Fibroblast of skin of right quadriceps (primary cell): Measurements from ENCODE around the gene PCGF1.
"Not testable (repeated sequence)": the region's sequence is repeated elsewhere in the genome, so short reads cannot be mapped to it uniquely, and the experiment has no call there.

Experiments used
- DNase-seq: peaks from one replicate; pipeline ENCODE4 v3.0.0-alpha.2; 2013

The PCGF1 gene

GRCh38 chr2:74471332-74472065 is 36.0 kb downstream of the PCGF1 start:
- DNase-seq: no peak

DNA sequence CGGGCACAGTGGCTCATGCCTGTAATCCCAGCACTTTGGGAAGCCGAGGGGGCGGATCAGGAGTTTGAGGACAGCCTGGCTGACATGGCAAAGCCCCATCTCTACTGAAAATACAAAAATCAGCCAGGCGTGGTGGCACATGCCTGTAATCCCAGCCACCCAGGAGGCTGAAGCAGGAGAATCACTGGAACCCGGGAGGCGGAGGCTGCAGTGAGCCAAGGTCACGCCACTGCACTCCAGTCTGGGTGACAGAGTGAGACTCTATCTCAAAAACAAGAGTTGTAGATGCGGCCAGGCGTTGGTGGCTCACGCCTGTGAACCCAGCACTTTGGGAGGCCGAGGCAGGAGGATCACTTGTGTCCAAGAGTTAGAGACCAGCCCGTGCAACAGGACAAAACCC is 36.8 kb downstream of the PCGF1 start:
- not testable (repeated sequence) for DNase-seq

DNA sequence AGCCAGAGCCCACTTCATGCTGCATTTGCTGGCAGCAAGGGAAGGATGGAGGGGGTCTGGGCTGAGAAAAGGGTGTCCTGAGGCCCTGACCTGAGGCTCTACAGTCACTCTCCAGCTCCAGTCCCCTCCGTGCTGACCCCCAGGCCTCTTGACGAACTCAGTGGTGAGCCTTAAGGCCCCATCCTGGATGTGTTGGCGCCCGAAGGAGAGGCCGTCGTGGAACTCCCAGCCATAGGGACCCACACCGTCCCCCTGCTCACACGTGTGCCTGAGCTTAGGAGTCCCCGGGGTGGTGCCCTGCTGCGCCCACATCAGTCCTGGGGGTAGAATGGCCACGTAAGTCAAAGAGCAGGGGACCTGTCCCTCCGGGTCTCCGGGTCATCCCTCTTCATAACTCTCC is 43.1 kb downstream of the PCGF1 start:
- DNase-seq: no peak

DNA sequence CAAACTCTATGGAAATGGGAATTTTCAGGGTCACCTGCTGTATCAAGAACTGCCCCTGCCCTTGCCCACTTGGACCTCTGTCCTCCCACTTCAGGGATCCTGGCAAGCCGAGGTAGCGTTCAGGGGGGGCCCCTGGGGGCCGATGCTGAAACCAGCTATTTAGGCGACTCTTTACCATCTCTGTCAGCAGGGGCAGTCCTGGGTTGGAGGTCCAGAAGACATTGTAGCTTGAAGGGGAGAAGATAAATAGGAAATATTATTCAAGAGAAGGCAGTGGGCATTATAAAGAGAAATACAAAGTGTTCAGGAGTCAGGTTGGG is 44.7 kb downstream of the PCGF1 start:
- no peak for DNase-seq

- DNase-seq: no peak
Observed at GRCh38 chr2:74462054-74462785, 45.3 kb downstream of the PCGF1 start.

DNA sequence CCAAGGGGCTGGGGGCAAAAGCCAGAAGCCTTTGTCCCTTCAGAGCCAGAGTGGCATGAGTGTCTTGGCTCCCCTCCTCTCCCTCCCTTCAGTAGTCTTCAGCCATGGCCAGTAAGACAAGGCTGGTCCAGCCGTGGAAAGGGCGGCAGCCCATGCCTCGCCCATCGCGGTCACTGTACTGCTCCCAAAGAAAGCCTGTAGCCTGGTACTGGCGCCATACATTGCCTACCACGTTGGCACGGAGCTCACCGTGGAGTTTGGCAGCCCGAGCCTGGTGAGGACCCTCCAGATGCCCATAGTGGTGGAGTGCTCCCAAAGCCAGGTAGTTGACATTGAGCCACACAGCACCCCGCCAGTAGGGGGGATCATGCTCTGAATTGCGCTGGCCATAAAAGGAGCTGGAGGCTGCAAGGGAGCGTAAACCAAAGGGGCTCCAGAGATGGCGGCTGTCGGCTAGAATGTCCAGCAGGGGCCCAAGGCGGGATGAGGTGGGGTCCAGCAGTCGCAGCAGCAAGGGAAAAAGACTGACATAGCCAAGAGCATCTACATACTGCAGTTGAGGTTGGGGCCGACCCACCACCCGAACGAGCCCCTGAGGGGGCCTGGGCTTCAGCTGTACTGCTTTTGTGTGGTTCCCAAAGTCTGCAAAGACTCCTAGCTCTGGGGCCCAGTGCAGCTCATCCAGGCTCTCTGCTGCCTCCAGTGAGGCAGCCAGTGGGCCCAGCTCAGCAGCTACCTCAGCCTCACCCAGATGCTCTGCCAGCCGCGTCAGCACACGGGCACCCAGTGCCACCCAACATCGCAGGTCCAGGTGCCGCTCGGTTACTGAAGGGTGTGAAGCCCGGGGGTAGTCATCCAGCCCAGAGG is 46.1 kb downstream of the PCGF1 start:
- no peak for DNase-seq

DNA sequence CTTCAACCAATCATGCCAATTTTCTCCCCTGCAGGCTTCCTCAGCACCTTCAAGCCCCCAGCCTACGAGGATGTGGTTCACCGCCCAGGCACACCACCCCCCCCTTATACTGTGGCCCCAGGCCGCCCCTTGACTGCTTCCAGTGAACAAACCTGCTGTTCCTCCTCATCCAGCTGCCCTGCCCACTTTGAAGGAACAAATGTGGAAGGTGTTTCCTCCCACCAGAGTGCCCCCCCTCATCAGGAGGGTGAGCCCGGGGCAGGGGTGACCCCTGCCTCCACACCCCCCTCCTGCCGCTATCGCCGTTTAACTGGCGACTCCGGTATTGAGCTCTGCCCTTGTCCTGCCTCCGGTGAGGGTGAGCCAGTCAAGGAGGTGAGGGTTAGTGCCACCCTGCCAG is 47.3 kb downstream of the PCGF1 start:
- DNase-seq: not testable (repeated sequence)

GRCh38 chr2:74459503-74460118 is 47.9 kb downstream of the PCGF1 start:
- not testable (repeated sequence) for DNase-seq

- DNase-seq: no peak
Observed at GRCh38 chr2:74458938-74459363, 48.5 kb downstream of the PCGF1 start.

DNA sequence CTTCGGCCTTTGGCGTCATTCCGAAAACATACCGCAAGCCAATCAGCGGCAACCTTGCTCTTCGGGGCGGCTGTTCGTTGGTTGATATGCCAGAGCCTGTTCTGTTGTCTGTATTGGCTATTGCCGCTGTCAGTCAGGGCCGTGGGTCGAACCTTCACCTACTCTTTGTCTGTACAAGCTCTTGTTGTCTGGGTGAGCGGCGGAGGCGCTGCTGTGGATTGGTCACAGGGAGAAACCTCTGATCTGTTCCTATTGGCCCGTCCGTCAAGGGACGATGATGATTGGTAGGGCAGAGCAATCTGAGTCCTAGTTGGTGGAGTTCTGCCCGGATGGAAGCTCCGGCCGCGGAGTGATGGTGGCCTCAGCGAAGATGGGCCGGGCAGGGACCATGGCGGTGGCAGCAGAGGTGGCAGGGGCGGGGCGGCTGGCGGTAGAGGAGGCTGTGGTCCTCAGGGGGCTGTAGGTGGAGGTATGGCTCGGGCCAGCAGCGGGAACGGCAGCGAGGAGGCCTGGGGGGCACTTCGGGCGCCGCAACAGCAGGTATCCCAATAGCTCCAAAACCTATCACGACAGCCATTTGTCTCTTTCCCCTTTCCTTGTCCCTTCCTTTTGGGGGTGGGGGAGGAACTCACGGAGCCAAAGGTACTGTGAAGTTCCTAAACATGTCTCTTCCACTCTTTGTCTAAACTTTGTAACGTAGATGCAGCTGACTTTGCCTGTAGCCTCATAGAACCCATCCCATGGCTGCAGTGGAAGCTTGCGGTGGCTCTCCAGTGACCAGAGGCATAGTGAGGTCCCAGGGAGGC is 49.2 kb downstream of the PCGF1 start, which contains the start of gene WBP1:
WBP1 (plus strand) TSS at position 307 of the 806 bp plus-strand sequence; CDS start at position 472, 165 bp downstream.
- DNase-seq: peak; percentile 100

DNA sequence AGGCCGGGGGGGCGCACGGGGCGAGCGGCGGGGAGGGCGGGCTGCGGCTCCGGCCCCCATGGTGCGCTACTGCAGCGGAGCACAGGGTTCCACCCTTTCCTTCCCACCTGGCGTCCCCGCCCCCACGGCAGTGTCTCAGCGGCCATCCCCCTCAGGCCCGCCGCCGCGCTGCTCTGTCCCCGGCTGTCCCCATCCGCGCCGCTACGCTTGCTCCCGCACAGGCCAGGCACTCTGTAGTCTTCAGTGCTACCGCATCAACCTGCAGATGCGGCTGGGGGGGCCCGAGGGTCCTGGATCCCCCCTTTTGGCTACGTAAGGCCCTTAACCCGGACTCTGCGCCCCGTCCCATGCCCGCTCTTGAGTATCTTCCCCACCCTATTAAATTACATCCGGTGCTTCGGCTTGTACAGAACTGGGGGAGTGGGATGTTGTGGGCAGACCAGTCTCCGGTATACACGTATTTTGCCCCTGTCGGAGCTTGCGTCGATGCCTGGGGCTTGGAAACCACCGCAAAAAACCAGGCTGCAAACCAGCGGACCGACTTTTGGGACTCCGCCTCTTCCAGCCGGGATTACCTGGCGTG is 49.9 kb downstream of the PCGF1 start:
- DNase-seq: no peak

DNA sequence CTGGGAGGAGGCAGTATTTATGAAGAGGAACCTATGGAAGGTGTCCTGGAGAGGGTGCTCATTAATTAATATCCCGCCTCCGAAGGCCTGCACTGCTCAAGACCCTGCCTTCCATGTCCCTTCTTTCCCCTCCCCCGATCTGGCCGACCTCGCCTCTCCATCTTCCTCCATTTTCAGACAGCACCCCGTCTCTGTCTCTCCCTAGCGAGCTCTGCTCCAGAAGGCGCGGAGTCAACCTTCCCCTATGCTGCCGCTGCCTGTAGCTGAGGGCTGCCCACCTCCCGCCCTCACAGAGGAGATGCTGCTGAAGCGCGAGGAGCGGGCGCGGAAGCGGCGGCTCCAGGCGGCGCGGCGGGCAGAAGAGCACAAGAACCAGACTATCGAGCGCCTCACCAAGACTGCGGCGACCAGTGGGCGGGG is 50.4 kb downstream of the PCGF1 start:
- DNase-seq: no peak
